Daoy (cell line): ENCODE measurements around the gene SH3RF2. TPM values are rescaled to one million over a fixed set of nuclear protein-coding genes. Genes with fewer than 3 reads are reported as not detected.
"Not testable (repeated sequence)": the region's sequence is repeated elsewhere in the genome, so short reads cannot be mapped to it uniquely, and the experiment has no call there.

Experiments used
- DNase-seq: peaks from one replicate; pipeline ENCODE4 v3.0.0-alpha.2; 2015; ENCODE audit warnings: low read depth
- total RNA-seq: library from RNA; depleted of rRNA; stranded (reverse); fragments of >200 nt; shearing (Covaris generic); gene quantifications from 2 replicates; pipeline ENCODE4 v1.2.3, GENCODE V29; 2014

The SH3RF2 gene
- total RNA-seq, 1 experiment from 2014 or later: 11.9 TPM

GRCh38 chr5:146005723-146006122 is 69.3 kb downstream of the SH3RF2 start:
- no peak for DNase-seq

GRCh38 chr5:146006470-146007190 is 70.3 kb downstream of the SH3RF2 start:
- no peak for DNase-seq

DNA sequence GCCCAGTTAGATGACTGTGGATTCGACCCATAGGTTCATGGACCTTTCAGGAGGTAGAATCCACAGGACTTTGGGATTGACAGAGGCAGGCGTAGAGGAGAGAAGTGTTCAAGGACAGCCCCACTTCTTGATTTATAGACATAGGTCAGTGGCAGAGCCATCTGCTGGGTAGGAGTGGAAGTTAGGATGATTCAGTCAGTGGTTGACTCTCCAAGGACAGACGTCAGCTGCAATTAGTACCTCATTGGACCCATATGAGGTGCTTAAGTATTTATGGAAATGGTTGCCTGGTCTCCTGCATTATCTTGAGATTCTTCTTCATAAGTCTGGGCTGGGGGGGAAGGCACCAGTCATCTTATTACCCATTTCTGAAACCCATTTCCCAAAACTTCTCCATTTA is 70.9 kb downstream of the SH3RF2 start:
- peak; percentile 68 for DNase-seq

GRCh38 chr5:146007989-146008388 is 71.6 kb downstream of the SH3RF2 start:
- no peak for DNase-seq

DNA sequence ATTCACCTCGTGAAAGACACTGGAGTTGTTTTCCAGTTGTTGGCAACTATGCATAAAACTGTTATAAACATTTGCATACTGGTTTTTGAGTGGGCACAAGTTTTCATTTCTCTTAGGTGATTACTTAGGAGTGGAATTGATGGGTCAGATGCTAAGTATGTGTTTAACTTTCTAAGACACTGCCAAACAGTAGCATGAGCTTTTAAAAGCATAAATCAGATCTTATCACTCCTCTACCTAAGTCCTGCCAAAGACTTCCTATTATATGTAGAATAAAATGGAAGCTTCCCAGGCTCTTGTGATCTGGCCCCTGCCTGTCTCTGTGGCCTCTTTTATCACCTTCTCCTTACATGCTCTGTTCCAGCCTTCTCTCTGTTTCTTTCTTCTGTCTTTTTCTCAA is 72.6 kb downstream of the SH3RF2 start:
- no peak for DNase-seq

DNA sequence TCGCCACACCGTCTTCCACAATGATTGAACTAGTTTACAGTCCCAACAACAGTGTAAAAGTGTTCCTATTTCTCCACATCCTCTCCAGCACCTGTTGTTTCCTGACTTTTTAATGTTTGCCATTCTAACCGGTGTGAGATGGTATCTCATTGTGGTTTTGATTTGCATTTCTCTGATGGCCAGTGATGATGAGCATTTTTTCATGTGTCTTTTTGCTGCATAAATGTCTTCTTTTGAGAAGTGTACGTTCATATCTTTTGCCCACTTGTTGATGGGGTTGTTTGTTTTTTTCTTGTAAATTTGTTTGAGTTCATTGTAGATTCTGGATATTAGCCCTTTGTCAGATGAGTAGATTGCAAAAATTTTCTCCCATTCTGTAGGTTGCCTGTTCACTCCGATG is 74.1 kb downstream of the SH3RF2 start:
- DNase-seq: not testable (repeated sequence)

GRCh38 chr5:146013761-146014160 is 77.4 kb downstream of the SH3RF2 start:
- DNase-seq: no peak

DNA sequence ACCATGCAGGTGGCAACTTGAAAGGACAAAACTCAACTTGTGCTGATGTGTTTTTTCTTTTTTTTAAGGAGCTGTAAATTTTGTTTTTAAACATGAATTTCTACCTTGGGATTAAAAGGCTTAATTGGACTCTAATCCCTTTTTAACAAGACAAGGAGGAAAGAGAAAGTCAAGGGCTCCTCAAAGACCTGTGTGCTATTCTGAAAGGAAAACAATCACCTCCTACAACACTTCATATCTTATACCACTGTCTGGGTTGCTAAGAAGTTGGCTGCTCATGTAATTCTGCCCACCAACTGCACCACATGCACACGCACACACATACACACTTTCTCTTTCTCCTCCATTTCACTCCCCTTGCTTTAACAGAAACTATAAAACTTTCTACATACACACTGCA is 78.6 kb downstream of the SH3RF2 start:
- DNase-seq: no peak

DNA sequence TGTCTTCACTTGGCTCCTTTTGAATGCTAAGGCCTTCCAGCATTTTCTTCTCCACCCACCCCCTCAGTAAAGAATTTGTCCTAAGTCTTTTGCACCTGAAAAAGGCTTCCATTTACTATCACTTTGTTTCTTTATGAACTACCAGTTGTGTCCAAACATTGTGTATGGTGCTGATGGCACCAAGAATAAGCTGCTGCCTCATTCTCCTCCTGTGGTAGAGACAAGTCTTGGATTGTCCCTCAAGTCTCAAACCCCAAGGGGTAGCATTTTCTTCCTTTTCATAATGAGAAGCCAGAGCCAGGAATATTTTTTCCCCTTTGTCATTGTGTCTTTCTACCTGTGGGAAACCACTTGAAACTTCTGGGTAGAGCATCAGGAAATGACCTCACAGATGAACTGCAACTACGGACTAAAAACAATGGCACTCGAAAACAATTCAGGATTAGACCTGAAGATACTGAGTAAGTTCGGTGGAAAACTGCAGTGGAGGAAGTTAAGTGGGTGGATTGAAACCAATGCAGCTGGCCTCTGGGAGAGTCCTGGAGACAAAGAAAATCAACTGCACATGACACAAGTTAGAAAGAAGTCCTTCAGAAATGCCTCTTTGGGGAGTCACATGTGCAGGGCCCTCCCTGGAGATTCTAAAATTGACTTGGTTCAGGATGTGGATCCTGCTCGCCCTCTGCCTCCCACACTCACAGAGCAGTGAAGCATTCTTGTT is 80.5 kb downstream of the SH3RF2 start:
- no peak for DNase-seq

DNA sequence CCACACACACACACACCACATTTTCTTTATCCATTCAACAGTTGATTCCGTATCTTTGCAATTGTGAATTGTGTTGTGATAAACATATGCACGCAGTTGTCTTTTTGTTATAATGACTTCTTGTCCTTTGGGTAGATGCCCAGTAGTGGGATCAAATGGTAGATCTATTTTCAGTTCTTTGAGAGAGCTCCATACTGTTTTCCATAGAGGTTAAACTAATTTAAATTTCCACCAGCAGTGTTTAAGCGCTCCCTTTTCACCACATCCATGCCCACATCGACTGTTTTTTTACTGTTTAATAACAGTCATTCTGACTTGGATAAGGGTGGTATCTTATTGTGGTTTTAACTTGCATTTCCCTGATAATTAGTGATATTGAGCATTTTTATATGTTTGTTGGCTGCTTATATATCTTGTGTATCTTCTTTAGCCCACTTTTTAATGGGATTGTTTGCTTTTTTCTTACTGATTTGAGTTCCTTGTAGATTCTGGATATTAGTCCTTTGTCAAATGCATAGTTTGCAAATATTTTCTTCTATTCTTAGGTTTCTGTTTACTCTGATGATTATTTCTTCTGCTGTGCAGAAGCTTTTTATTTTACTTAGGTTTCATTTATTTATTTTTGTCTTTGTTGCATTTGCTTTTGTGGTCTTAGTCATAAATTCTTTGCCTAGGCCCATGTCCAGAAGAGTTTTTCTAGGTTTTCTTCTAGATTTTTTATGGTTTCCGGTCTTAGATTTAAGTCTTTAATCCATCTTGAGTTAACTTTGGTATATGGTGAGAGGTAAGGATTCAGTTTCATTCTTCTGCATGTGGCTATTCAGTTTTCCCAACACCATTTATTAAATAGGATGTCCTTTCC is 82.4 kb downstream of the SH3RF2 start:
- DNase-seq: no peak

DNA sequence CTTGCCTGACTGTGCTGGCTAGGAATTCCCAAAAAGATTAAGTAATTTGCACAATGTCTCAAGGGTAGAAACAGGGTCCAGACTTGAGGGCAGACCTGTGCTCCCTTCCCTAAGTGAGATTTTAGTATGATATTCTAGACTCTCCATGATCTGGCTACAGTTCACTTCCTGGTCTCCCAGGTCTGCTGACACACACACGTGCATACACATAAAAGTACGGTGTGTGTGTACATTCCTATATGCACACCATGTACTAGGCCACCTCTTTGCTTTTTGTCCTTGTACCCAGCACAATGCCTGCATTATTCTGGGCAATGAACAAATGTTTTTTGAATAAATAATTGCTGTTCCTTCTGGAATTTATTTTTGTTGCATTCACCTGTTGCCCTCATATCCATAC is 83.7 kb downstream of the SH3RF2 start:
- no peak for DNase-seq

GRCh38 chr5:146024034-146024433 is 87.7 kb downstream of the SH3RF2 start:
- no peak for DNase-seq

GRCh38 chr5:146025114-146025680 is 88.8 kb downstream of the SH3RF2 start:
- no peak for DNase-seq

DNA sequence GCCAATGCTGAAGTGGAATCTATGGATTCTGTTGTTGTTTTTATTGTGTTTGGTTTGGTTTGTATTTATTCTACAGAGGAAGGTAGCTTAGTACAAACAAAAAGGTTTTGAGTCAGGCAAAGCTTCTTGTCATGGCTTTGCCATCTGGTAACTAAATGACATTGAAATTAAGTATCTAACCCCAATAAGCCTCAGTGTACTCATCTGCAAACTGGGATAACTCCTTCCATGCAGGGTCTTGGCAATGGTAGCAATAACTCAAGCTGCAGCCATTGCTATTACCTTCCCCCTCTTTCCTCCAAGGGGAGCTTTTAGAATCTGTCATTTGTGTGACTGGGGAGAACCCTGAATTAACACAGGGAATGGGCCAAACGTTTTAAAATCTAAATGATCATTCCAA is 89.3 kb downstream of the SH3RF2 start:
- DNase-seq: no peak

DNA sequence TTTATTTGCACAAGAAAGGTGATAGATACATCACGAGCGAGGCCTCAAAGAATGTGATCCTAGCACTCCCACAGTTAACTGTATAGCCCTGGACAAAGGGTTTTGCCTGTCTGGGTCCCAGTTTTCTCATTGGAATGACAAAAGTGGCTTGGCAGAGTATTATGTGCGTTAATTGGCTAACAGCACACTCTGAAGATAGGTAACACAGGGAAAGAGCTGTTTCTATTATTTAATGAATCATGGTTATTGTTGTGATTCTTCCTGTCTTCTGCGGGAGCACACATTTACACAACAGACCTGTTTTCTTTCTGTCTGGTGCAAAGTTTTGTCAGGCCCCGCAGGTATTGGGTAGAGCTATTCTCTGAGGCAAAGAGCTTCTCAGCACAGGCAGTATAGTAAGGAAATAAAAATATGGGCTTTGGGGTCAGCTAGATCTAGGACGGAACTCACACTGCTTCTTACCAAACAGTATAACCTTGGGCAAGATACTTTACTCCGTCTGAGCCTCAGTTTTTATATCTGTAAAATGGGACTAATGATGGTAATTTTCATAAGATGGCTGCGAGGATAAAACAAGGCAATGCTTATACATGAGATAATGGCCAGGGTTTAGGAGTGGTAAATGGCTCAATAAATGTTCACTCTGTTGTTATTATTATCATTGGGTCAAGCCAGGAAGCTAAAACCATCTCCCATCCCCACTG is 90.1 kb downstream of the SH3RF2 start:
- no peak for DNase-seq

DNA sequence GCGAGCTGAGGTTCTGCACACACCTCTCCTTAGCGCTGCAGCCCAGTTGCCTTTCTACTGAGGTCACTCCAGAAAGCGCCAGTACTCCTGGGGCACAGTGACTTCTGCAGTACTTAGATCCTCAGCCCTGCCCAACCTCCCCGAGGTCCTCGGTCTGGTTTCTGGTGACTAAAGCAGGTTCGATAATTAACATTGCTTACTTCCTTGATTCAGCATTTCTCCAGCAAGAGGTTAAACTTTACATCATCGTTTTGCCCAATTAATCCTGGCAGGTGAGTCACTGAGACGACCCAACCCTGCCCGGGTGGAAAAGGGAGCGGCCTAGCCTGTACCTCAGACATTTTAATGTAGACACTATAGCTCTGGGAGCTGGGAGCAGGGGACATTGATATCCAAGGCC is 91.4 kb downstream of the SH3RF2 start:
- peak; percentile 65 for DNase-seq

DNA sequence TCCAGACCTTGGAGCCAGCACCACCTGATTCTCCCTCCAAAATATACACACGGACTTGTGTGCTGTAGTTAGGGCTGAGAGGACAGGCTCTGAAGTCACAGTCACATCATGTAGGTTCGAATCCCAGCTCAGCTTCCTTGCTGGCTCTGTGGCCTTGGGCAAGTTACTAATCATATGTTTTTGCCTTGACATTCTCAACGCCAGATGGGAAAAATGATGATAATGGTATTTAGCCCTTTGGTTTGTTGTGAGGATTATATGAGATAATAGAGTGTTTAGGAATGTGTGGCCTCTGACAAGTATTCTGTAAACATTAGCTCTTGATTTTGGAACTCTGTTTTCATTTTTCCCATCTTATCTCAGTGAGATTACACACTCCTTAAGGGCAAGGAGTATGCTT is 96.5 kb downstream of the SH3RF2 start:
- DNase-seq: no peak

DNA sequence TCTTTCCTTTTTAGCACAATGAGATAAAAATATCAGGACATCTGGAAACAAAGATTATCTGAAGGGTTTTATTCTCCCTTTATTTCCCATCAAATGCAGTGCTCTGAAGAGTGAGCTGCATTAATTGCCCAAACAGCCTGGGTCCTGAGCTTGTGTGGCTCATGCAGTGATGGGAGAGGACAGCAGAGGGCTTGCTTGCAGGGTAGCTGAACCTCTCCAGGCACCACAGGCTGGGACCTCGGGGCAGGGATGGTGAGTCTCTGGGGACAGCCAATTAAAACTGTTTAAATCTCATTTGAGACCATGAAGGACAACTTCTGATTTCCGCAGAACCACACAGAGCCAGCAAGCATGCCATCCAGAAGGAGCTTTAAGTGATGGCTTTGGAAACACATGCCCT is 97.7 kb downstream of the SH3RF2 start:
- DNase-seq: no peak

DNA sequence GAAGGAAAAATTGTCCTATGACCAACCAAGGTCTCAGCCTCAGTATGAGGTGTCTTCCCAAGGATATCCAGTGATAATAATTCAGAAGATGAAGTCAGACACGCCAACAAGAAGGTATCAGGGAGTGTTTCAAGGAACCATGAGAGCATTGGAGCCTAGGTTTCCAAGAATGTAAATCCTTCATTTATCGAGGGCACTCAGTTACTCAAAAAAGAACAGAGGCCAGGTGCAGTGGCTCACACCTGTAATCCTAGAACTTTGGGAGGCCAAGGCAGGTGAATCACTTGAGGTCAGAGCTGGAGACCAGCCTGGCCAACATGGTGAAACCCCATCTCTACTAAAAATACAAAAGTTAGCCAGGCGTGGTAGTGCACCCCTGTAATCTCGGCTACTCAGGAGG is 98.2 kb downstream of the SH3RF2 start:
- DNase-seq: no peak

DNA sequence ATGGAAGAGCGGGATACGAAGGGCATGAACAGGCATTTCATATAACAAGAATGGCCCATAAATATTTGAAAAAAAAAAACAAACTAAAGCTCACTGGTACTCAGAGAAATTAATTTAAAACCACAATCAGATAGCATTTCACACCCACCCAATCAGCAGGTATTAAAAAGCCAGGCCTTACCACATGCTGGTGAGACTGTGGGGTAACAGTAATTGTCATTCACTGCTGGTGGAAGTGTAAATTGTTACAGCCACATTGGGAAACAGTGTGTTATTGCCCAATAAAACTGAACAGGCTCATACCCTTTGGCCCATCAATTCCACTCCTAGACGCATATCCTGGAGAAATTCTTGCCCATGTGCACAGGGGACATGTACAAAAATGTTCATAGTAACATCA is 103.0 kb downstream of the SH3RF2 start:
- DNase-seq: no peak

GRCh38 chr5:146040527-146040926 is 104.1 kb downstream of the SH3RF2 start:
- no peak for DNase-seq
